NCI-H1048 (cell line): ENCODE results near the gene LAMP1.
"Not testable (repeated sequence)": the region's sequence is repeated elsewhere in the genome, so short reads cannot be mapped to it uniquely, and the experiment has no call there.

Experiments used
- DNase-seq: peaks from one replicate; lab custom pipeline; 2025; lab: John Stamatoyannopoulos, UW

LAMP1 gene, protein sequence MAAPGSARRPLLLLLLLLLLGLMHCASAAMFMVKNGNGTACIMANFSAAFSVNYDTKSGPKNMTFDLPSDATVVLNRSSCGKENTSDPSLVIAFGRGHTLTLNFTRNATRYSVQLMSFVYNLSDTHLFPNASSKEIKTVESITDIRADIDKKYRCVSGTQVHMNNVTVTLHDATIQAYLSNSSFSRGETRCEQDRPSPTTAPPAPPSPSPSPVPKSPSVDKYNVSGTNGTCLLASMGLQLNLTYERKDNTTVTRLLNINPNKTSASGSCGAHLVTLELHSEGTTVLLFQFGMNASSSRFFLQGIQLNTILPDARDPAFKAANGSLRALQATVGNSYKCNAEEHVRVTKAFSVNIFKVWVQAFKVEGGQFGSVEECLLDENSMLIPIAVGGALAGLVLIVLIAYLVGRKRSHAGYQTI

DNA sequence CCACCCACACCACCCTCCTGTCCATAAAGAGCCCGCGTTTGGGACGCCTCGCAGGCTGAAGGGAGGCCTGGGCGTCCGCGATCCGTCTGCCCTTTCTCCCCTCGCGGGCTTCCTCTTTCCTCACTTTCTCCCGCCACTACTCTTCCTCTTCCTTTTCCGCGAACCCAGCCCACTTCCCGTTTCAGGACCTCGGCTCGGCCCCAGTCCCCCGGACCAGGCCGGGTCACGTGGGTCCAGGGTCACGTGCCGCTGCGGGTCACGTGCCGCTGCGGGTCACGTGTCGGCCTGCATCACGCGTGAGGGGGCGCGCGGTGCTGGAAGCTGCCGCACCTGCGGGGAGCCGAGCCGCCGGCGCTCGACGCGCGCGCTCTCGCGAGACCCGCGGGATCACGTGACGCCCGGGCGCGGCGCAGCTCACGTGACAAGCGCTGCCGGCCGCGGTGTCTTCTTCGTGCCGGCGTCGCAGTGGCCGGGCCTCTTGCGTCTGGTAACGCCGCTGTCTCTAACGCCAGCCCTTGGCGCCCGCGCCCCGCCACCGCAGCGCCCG is at the start of gene LAMP1:
Gene LAMP1 (plus strand): TSS at position 417 of the 547 bp plus-strand sequence. CDS start 196 bp downstream, outside the sequence.
- DNase-seq: peak; percentile 80

DNA sequence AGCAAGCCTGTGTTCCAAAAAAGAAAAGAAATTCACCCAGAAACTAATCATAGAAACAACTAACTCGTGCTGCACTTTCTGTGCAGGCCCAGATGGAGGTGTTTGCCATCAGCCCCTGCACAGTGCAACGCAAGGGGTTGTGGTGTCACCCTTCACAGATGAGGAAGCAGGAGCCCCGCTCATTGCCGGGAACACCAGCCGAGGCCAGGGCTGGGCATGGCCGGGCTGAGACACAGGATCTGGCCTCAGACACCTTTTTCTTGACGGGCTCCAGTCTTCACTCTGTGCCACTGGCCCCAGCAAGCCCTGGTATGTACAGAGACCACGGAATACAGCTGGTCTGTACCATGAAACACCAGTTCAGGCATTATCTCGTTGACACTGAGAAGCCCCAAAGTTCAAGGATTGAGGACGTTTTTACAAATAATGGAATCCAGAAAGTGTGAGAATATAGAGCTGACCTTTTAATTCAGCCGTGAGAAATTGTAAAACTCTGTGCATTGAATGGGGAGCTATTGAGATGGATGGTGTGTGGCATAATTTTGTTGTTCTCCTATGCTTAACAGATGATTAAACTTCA is 44.4 kb upstream of the LAMP1 start:
- DNase-seq: no peak

DNA sequence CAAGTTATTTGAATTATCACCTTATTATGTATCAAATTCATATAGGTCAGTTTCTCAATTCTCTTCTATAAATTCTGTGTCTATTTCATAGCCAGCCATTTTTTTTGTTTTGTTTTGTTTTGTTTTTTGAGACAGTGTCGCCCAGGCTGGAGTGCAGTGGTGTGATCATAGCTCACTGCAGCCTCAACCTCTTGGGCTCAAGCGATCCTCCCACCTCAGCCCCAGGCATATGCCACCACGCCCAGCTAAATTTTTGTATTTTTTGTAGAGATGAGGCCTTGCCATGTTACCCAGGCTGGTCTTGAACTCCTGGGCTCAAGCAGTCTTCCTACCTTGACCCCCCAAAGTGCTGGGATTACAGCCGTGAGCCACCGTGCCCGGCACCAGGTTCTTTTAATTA is 39.1 kb upstream of the LAMP1 start:
- not testable (repeated sequence) for DNase-seq

DNA sequence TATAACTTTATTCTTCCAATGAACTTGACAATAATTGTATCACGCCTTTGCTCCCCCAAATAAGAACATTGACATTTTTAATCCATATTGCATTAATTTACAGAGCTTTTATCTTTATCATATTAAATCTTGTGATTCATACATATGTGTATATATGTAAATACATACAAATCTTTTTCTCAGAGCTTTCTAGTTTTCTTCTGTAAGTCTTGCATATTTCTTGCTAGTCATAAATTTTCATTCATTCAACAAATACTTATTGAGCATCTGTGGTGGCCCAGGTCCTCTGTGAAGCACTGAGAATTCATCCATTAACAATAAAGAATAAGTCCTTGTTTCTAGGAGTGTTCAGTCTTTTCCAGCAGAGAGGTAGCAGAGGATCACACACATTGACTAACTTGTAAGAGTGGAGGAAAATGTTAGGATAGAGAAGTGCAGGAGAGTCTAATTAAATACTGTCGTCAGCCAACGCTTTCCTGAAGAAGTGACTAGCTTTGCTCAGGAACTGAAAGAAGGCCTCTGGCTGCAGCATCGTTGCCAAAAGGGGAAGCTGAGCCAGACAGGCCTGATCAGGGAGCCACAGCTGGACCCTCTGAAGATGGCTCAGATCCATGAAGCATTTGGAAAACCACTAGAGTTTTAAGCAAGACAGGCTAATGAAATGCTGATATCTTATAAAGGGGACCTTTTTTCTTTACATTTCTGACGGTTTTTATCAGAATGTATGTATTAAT is 38.6 kb upstream of the LAMP1 start:
- DNase-seq: no peak

DNA sequence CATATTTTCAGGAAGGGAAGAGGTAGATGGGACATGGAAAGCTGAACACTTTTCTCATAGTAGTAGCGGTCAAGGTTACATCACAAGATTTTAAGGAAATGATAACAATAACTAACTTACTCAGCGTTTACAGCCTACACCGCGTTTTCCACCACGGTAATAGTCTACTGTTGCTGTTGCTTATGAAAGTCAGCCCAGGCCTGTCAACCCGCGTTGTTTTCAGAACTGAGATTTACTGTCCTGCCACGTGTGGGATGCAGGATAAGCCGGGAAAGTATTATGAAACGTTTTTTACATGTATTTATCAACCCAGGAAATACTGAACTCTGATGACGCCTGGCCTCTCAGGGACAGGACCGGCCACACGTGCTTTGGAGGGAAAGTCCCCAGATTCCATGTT is 36.0 kb upstream of the LAMP1 start:
- no peak for DNase-seq

DNA sequence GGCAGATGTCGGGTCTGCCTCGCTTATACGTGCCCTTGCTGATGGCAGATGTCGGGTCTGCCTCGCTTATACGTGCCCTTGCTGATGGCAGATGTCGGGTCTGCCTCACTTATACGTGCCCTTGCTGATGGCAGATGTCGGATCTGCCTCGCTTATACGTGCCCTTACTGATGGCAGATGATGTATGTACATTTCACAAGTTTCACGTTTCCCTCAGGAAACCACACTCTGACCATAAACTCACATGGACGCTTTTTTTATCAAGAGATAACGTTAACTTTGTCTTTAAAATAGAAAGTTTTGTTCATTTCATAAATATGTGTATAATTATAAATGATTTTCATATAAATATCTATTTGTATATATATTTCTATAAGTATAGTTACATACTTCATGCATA is 34.0 kb upstream of the LAMP1 start:
- DNase-seq: not testable (repeated sequence)

DNA sequence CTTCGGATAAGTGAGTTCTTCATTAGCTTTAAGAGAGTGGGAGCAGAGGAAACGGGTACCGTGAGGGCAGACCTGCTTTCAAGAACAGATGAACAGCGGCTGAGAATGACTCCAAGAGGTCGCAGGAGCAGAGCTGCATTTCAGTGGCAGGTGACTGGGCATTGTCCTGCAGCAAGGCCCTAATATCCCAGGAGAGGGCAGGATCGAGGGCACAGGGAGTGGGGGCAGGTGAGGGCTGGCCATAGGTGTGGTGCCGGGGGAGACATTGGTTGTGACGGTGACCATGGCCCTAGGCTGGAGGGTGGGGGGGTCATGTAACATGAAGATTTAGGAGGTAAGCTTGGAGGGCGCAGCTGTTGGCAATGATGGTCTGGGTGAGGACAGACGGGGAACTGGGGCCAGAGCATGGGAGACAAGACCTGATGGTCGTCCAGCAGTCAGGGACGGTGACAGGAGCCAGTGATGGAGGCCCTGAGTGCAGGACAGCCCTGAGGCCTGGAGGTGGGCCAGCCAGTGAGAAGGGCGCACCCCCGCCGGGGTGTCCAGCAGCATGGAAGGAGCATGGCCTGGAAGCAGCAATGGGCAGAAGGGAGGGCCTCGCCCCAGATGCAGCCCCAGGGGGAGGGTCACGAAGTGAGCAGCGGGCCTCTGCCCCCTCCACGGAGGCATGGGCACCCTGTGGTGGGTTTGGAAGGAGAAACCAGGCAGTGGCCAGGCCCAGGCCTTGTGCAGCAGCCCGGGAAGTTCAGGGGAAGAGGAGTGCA is 29.2 kb upstream of the LAMP1 start:
- DNase-seq: no peak

DNA sequence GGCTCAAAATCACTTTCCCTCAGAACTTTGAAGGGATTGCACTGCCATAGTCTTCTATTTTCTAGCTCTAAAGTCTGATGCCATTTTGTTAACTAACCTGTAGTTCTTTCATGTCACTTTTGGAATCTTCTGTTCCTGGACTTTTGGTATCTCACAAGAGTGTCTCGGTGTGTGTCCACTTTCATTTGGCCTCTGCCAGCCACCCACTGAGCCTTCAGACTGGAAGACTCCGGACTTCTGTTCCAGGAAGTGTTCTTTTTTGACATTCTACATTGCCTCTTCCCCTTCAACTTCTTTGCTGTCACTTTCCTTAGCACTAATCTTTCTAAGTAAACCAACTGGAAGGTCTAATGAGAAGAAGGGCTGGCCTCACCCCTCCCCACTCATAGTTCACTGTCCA is 25.0 kb upstream of the LAMP1 start:
- no peak for DNase-seq

DNA sequence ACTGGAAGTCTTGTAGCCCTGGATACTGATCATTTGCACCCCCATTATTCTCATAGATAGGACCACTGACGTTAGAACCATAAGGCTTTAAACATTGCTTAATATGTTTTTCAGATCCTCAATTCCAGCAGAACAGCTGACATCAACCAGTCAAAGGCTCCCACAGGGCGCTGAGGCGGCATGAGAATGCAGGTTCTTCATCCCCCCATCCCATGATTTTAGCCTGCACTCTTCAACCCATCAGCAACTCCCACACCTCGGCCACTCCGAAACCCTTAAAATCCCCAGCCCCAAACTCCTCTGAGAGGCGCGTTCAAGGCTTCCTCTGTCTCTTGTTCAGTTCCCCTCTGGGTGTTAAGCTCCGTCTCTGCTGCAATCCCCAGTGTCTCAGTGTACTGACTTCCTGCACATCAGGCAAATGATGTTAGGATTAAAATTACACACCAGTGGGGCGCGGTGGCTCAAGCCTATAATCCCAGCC is 24.3 kb upstream of the LAMP1 start:
- DNase-seq: no peak

DNA sequence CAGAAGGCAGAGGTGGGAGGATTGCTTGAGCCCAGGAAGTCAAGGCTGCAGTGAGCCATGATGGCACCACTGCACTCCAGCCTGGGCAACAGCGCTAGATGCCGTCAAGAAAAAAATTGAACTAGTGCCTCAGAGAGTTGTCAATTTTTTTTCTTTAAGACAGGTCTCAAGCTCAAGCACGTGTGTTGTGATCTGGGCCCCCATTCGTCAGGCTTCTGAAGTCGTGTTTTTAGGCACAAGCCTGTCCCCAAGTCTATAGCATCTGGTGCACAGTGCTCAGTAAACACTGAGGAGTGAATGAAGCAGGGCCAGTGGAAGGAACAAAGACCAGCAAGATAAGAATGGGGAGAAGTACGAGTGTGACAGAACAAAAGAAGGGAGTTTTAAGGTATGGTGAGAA is 23.7 kb upstream of the LAMP1 start:
- no peak for DNase-seq

DNA sequence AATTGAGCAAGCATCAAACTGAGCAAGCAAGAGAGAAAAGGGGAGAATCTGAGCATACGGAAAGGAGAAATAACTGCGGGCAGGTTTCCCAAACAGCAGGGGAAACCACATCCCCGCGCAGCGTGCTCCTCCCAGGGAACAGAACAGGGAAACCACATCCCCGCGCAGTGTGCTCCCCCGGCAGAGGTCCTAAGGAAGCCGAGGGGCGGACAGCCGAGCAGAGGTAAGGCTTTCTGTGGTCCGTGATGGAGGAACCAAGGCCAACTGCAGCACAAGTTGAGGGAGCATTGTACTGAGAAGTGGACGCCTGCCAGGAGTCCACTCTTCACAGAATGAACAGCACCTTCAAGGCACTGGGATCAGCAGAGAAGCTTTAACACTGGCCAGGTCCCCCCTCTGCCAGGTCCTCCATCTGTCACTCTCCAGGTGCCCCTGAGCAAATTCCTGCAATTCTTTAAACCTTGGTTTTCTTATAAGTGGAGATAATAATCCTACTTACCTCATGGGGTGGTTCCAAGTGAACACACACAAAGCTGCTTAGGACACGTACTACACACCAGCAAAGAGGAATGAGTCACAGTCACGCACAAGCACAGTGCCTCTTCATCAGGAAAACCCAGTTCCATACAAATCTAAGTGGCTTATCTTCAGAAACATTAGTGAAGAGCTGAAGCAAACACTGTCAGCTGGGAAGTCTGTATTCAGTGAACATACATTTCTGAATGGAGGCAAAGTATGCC is 23.0 kb upstream of the LAMP1 start:
- DNase-seq: no peak

DNA sequence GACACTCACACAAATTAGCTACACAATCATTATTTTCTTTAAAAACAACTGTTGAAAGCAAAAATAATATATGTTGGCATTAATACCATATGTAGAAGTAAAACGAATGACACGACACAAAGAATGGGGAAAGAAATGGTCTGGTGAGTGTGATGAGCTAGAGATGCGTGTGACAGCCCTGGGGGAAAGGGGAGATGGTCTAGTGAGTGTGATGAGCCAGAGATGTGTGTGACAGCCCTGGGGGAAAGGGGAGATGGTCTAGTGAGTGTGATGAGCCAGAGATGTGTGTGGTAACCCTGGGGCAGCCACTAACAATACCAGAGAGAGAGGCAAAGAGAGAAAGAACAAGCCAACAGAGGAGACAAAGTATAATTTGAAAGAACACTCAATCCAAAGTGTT is 22.3 kb upstream of the LAMP1 start:
- DNase-seq: no peak

DNA sequence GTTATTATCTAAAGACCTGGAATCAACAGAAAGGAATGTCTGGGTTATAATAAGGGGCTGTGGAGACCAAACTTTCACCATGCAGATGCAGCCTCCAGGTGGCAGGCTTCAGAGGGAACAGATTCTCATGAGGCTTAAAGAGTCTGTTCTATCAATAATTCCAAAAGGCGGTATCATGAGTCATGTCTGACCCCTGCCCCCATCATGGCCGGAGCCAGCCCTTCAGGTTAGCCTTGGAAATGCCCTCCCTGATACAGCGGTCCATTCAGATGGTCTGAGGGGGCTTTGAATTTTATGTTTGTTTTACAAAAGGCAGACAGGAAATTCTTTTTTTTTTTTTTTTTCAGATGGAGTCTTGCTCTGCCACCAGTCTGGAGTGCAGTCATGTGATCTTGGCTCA is 21.7 kb upstream of the LAMP1 start:
- no peak for DNase-seq

DNA sequence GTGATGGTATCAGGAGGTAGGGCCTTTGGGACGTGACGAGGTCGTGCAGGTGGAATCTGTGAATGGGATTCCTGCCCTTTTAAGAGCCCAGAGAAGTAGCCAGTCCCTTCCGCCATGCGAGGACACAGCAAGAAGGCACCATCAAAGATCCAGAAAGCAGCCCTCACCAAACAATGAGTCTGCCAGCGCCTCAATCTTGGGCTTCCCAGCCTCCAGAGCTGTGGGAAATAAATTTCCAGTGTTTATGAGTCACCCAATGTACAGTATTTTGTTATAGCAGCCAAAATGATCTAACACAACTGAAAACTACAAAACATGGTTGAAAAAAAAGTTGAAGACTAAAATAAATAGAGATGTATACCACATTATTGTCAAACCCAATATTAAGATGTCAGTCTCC is 16.9 kb upstream of the LAMP1 start:
- DNase-seq: no peak

DNA sequence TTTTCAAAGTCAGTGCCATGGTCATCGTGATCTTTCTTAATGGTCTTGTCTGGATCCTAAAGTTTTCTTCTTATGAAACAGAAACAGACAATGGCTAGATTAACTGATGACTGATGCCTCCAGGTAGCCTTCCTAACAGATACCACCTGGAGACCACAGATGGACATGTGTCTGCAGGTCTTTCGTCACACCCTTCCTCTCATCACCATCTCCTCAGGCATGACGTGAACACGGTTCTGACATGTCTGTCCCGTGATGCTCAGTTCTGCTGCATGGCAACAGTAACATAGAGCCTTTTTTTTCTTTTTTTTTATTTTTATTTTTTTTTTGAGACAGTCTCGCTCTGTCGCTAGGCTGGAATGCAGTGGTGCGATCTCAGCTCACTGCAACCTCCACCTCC is 13.1 kb upstream of the LAMP1 start:
- DNase-seq: no peak

DNA sequence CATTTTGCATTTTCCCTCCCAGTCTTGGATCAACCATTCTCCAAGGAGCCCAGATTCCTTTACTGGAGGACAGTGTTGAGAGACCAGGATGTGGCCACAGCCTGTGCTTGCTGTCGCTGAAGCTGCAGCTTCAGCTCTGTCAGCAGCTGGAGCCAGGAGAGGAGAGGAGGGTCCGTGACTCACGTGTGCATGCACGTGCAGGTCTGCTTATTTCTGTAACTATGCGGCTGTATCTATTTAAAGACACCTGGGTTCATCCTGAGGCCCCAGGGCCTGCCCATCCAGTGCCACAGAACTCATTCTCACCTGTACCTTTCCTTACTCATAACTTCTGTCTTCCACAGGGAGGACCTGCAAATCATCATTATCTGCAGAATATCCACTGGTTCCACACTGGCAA is 8.2 kb upstream of the LAMP1 start:
- no peak for DNase-seq

DNA sequence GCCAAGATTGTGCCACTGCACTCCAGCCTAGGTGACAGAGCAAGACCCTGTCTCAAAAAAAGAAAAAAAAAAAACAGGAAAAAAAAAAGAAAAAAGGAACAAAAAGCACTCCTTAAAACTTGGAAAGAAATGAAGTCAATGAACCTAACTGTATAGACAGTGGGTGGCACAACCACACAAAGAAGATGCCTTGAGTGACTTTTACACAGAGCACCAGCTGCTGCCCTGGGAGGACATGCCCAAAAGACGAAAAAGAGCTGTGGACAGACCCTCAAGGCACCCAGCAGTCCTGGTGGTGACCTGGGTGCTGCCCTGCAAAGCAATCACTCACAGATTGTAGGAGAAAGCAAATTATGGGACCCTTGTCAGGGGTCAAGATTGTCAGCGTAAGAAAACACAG is 5.9 kb upstream of the LAMP1 start:
- DNase-seq: no peak

DNA sequence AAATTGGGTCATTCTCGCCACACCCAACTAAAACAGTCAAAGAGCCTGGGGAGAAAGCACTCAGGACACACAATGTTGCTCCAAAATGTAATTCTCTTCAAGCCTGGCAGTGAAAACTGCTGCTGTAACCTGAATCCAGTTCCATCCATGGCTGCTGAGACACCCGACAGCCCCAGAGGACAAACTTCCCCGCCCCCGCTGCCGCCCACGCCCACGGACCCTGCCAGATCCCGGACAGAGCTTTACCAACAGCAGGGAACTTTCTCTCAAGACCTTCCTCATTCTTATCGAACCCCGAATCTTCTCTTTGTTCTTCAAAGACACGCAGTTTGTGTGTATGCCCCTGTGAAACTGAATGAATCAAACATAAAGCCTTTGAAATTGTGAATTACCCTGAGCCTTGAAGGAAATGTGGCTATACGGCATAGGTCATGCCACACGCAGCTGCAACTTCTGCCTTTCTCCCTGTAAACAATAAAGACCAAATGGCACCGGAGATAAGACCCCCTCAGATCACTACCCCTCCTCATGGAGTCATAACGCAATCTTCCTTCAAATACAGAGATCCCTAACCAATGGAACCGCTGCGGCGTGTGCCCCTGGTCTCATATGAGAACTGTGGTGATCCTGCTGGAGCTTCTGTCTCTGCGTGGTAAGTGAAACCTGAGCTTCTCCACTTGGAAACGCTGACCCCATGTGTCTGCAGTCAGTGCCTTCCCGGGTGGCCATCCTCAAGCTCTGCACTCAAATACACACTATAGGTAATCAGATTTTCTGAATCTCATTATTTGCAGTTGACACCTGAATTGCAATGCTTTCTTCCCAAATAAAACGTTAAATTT is 4.8 kb upstream of the LAMP1 start:
- DNase-seq: no peak

DNA sequence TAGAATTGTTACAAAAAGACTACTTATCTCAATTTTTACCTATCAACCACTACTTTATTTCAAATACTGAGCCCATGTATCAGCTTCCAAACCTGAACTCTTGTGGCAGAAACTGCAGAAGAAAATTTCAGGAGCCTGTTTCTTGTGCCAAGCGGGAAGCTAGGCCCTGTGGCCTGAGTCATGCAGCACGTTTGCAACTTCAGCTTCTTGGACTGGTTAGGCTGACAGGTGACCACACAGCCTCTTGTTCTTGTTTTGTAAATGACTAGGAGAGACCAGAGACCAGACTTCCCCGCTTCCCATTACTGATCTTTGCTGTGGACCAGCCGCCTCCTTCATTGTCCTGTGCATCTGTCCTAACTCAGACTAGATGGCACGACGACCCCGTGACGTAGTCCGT is 3.4 kb upstream of the LAMP1 start:
- no peak for DNase-seq

DNA sequence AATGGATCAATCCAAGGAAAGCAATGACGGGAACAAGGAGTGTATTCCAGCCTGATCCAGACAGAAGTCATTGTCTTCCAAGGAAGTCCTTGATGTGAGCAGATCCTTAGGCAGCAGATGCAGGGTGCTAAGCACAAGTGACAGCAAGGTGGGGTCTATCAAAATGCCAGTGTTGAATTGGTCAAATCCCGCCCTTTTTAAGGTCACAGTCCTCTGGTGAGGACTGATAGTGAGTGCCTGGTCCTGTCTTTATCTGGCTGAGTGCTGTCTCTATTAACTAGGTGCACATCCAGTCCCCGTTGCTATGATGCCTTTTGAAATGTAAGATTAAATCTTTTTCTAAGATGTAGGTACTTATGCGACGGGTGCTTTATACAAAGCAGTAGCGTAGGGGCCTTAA is 1.3 kb upstream of the LAMP1 start:
- DNase-seq: no peak
